GM12864 (cell line): ENCODE results near the gene SPTBN2.

Experiments used
- DNase-seq: peaks from one replicate; pipeline ENCODE4 v3.0.0-alpha.2; 2011; ENCODE audit warnings: low read depth
- H3K4me3 ChIP-seq: 2 replicates; pipeline ENCODE4 v1.5.1; 2011; ENCODE audit warnings: mild to moderate bottlenecking, low read depth, low read length, control low read depth
- CTCF ChIP-seq: IDR thresholded peaks from 2 replicates; pipeline ENCODE4 v1.5.1; 2011; ENCODE audit warnings: low read depth, mild to moderate bottlenecking, moderate library complexity, low read length, control low read depth, inconsistent platforms; ENCODE audit errors: missing control alignments

SPTBN2 gene

DNA sequence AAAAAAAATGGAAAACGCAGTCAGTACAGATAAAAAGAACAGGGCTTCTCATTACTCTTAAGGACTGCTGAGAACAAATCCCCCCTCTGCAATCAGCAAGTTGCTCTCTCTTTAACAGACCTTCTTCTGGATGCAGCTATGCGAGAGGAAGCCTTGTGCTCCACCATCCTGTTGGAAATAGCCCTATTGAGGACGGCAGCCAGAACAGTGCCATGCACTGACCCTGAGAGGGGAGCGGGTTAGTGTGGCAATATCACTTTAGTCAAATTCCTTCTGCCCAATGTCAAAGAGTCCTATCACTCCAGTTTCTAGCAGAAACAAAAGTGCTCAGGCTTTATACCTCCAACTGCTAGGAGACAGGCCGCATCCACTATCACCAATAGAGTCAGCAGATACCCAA is 58.2 kb downstream of the SPTBN2 start:
- H3K4me3 ChIP-seq: no peak overlapping the region
- no peak for TF ChIP-seq CTCF
- no peak for DNase-seq

GRCh38 chr11:66665369-66665768 is 63.6 kb downstream of the SPTBN2 start:
- TF ChIP-seq CTCF: no peak
- DNase-seq: no peak

GRCh38 chr11:66663741-66664296 is 65.2 kb downstream of the SPTBN2 start:
- H3K4me3 ChIP-seq: no peak overlapping the region
- TF ChIP-seq CTCF: no peak
- DNase-seq: no peak

More at GRCh38 chr11:66665369-66665768, 63.6 kb downstream of the SPTBN2 start:
- H3K4me3 ChIP-seq: no peak overlapping the region

DNA sequence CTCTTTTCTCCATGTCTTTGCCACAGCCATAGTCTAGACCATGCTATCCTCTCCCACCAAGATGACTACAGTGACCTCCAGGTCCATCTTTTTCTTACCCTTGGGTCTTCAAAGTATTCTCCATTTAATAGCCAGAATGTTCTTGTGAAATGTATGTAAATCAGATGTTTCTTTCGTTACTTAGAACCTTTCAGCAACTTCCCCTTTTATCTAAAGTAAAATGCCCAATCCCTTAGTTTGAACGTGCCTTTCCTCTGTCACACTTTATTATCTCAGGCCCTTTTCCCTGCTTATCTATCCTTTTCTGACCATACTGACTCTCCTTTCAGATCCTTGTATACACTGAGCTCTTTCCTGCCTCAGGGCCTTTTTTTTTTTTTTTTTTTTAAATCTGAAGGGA is 69.3 kb downstream of the SPTBN2 start:
- no peak for TF ChIP-seq CTCF
- DNase-seq: no peak
- no peak overlapping the region for H3K4me3 ChIP-seq

- no peak for DNase-seq
- no peak overlapping the region for H3K4me3 ChIP-seq
- TF ChIP-seq CTCF: no peak
Measured at GRCh38 chr11:66653123-66653522, 75.9 kb downstream of the SPTBN2 start.

GRCh38 chr11:66652651-66653050 is 76.4 kb downstream of the SPTBN2 start:
- no peak for TF ChIP-seq CTCF
- H3K4me3 ChIP-seq: no peak overlapping the region

DNA sequence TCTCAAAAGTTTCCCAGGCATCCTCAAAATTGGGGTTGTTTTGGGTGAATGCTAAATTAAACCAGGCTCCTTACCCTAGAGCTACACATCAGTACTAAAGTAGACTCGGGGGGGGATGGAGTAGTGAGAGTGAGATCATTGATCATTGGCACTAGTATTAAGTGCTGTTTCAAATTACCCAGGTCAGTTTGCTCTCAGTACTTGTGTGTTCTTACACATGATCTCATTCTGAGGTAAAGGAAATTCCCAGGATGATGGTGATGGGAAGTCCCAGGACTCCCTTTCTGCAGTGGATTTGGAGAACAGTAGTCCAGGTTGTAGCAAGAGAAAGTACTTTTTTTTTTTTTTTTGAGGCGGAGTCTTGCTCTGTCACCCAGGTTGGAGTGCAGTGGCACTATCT is 78.0 kb downstream of the SPTBN2 start:
- H3K4me3 ChIP-seq: no peak overlapping the region
- TF ChIP-seq CTCF: no peak
- DNase-seq: no peak

More at GRCh38 chr11:66652651-66653050, 76.4 kb downstream of the SPTBN2 start:
- DNase-seq: no peak
